ENCODE results near the gene UFC1.
"Not testable (repeated sequence)": the region's sequence is repeated elsewhere in the genome, so short reads cannot be mapped to it uniquely, and the experiment has no call there.

The UFC1 gene

GRCh38 chr1:161113915-161114314, 39.9 kb upstream of the UFC1 start:
- H3K27me3 ChIP-seq (ENCODE audit: insufficient read depth, low read depth) = no peaks in the 10 kb centered on the region
- no peaks in the 10 kb centered on the region; the same call in 1 of the 2 replicates for H3K36me3 ChIP-seq (ENCODE audit: insufficient read depth)
- no peak overlapping the region for H3K27ac ChIP-seq
- H3K9ac ChIP-seq = no peak overlapping the region
- no peak overlapping the region for H3K4me3 ChIP-seq (IDR thresholded peaks at IDR 0.05; ENCODE audit: insufficient read depth, low read depth, low read length)
- H4K20me1 ChIP-seq (ENCODE audit: insufficient read depth) = peaks cover 43% of the 10 kb centered on the region
- TF ChIP-seq CTCF (conservative IDR thresholded peaks at IDR 0.05; ENCODE audit: low read depth, low read length) = no peak
- peaks cover 98% of the 10 kb centered on the region for H3K79me2 ChIP-seq (ENCODE audit: insufficient read depth, low read depth)
- H3K4me2 ChIP-seq = no peak overlapping the region; the same call in 1 of the 2 replicates
- H2AFZ ChIP-seq (ENCODE audit: low read depth) = no peak overlapping the region
- peaks cover 62% of the 10 kb centered on the region for H3K4me1 ChIP-seq (ENCODE audit: low read depth, poor library complexity, severe bottlenecking)

GRCh38 chr1:161114556-161114955, 39.2 kb upstream of the UFC1 start:
- Histone ChIP-seq H3K36me3 (ENCODE audit: insufficient read depth) (no peaks in the 10 kb centered on the region; the same call in 1 of the 2 replicates), H4K20me1 (ENCODE audit: insufficient read depth) (peaks cover 40% of the 10 kb centered on the region), H3K27ac (no peak overlapping the region), H3K9ac (no peak overlapping the region), H3K4me2 (no peak overlapping the region), H3K79me2 (ENCODE audit: insufficient read depth, low read depth) (peaks cover 95% of the 10 kb centered on the region), H2AFZ (ENCODE audit: low read depth) (no peak overlapping the region), H3K4me3 (IDR thresholded peaks at IDR 0.05; ENCODE audit: insufficient read depth, low read depth, low read length) (no peak overlapping the region), H3K27me3 (ENCODE audit: insufficient read depth, low read depth) (no peaks in the 10 kb centered on the region), H3K4me1 (ENCODE audit: low read depth, poor library complexity, severe bottlenecking) (peaks cover 68% of the 10 kb centered on the region)
- TF ChIP-seq CTCF (conservative IDR thresholded peaks at IDR 0.05; ENCODE audit: low read depth, low read length) = no peak

- no peak for TF ChIP-seq CTCF (conservative IDR thresholded peaks at IDR 0.05; ENCODE audit: low read depth, low read length)
- H3K9ac ChIP-seq = no peak overlapping the region
- no peak overlapping the region for H3K4me3 ChIP-seq (IDR thresholded peaks at IDR 0.05; ENCODE audit: insufficient read depth, low read depth, low read length)
- H3K4me1 ChIP-seq (ENCODE audit: low read depth, poor library complexity, severe bottlenecking) = peaks cover 75% of the 10 kb centered on the region
- H2AFZ ChIP-seq (ENCODE audit: low read depth) = no peak overlapping the region
- no peak overlapping the region; the same call in 1 of the 2 replicates for H3K4me2 ChIP-seq
- peaks cover 88% of the 10 kb centered on the region for H3K79me2 ChIP-seq (ENCODE audit: insufficient read depth, low read depth)
- no peaks in the 10 kb centered on the region; the same call in 1 of the 2 replicates for H3K36me3 ChIP-seq (ENCODE audit: insufficient read depth)
- H3K27me3 ChIP-seq (ENCODE audit: insufficient read depth, low read depth) = no peaks in the 10 kb centered on the region
- peaks cover 35% of the 10 kb centered on the region for H4K20me1 ChIP-seq (ENCODE audit: insufficient read depth)
- H3K27ac ChIP-seq = no peak overlapping the region
These were observed 38.6 kb upstream of the UFC1 start for GRCh38 chr1:161115132-161115711.

- not testable (repeated sequence) for H3K4me3 ChIP-seq (IDR thresholded peaks at IDR 0.05; ENCODE audit: insufficient read depth, low read depth, low read length); H3K9ac ChIP-seq; H3K27ac ChIP-seq; H2AFZ ChIP-seq (ENCODE audit: low read depth); H3K27me3 ChIP-seq (ENCODE audit: insufficient read depth, low read depth); H3K36me3 ChIP-seq (ENCODE audit: insufficient read depth)
- peaks cover 32% of the 10 kb centered on the region for H4K20me1 ChIP-seq (ENCODE audit: insufficient read depth)
- peak overlapping the region; percentile 67; the same call in 1 of the 2 replicates for H3K4me2 ChIP-seq
- H3K79me2 ChIP-seq (ENCODE audit: insufficient read depth, low read depth) = peaks cover 81% of the 10 kb centered on the region
- H3K4me1 ChIP-seq (ENCODE audit: low read depth, poor library complexity, severe bottlenecking) = peaks cover 76% of the 10 kb centered on the region
These were observed 37.8 kb upstream of the UFC1 start for GRCh38 chr1:161115961-161116360.

Data from KMS-11 (cell line).